Measurements from ENCODE around the gene STK33. TPM values are rescaled to one million over a fixed set of nuclear protein-coding genes. Genes with fewer than 3 reads are reported as not detected.
"Not testable (repeated sequence)": the region's sequence is repeated elsewhere in the genome, so short reads cannot be mapped to it uniquely, and the experiment has no call there.

The STK33 gene
- total RNA-seq, 1 experiment from 2014 or later, result 6.6 TPM

DNA sequence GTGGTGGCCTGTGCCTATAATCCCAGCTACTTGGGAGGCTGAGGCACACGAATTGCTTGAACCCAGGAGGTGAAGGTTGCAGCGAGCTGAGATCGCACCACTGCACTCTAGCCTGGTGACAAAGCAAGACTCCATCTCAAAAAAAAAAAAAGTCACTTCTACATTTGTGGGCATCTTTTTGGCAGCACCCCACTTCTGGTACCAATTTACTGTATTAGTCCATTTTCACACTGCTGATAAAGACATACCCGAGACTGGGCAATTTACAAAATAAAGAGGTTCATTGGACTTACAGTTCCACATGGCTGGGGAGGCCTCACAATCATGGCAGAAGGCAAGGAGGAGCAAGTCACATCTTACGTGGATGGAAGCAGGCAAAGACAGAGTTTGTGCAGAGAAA lies 126.2 kb downstream of the STK33 start:
- H3K4me3 ChIP-seq; H3K4me1 ChIP-seq; DNase-seq; H3K9me3 ChIP-seq (replicated peaks); H3K27me3 ChIP-seq; H3K27ac ChIP-seq; H3K36me3 ChIP-seq: not testable (repeated sequence)

DNA sequence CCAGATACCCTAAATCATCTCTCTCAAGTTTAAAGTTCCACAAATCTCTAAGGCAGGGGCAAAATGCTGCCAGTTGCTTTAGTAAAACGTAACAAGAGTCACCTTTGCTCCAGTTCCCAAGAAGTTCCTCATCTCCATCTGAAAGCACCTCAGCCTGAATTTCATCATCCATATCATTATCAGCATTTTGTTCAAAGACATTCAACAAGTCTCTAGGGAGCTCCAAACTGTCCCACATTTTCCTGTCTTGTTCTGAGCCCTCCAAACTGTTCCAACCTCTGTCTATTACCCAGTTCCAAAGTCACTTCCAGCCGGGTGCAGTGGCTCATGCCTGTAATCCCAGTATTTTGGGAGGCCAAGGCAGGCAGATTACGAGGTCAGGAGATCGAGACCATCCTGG lies 126.7 kb downstream of the STK33 start:
- not testable (repeated sequence) for H3K9me3 ChIP-seq (replicated peaks); H3K27ac ChIP-seq; H3K36me3 ChIP-seq; H3K4me3 ChIP-seq; H3K4me1 ChIP-seq; H3K27me3 ChIP-seq; DNase-seq

DNA sequence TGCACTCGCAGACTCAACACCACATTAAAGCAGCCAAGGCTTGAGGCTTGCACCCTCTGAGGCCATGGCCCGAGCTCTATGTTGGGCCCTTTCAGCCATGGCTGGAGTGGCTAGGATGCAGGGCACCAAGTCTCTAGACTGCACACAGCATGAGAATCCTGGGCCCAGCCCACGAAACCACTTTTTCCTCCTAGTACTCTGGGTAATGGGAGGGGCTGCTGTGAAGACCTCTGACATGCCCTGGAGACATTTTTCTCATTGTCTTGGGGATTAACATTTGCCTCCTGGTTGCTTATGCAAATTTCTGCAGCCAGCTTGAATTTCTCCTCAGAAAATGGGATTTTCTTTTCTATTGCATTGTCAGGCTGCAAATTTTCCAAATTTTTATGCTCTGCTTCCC lies 127.1 kb downstream of the STK33 start:
- H3K4me1 ChIP-seq; H3K36me3 ChIP-seq; H3K27me3 ChIP-seq; H3K4me3 ChIP-seq; H3K9me3 ChIP-seq (replicated peaks); DNase-seq; H3K27ac ChIP-seq: not testable (repeated sequence)

- DNase-seq, result peak; percentile 86 to 96
- H3K27me3 ChIP-seq, result no peaks in the 10 kb centered on the region
- peak overlapping the region; percentile 3; the same call in 1 of the 2 replicates for H3K4me3 ChIP-seq
- peaks cover 22% of the 10 kb centered on the region for H3K4me1 ChIP-seq
- H3K36me3 ChIP-seq, result no peaks in the 10 kb centered on the region
- peak overlapping the region; percentile 96 for H3K27ac ChIP-seq
- no peaks in the 10 kb centered on the region for H3K9me3 ChIP-seq (replicated peaks)
Measured at GRCh38 chr11:8459711-8460399, 134.2 kb downstream of the STK33 start.

- 0 out of 2 replicates have a peak, but pooled peaks cover 2% of the 10 kb centered on the region for H3K4me1 ChIP-seq
- H3K4me3 ChIP-seq, result no peak overlapping the region
- H3K9me3 ChIP-seq (replicated peaks), result no peaks in the 10 kb centered on the region
- H3K27ac ChIP-seq, result no peak overlapping the region
- H3K27me3 ChIP-seq, result no peaks in the 10 kb centered on the region
- H3K36me3 ChIP-seq, result no peaks in the 10 kb centered on the region
- no peak for DNase-seq
Measured at GRCh38 chr11:8442301-8442700, 151.7 kb downstream of the STK33 start.

GRCh38 chr11:8440649-8441048 lies 153.4 kb downstream of the STK33 start:
- Histone ChIP-seq H3K9me3 (replicated peaks) (no peaks in the 10 kb centered on the region), H3K36me3 (no peaks in the 10 kb centered on the region)

DNA sequence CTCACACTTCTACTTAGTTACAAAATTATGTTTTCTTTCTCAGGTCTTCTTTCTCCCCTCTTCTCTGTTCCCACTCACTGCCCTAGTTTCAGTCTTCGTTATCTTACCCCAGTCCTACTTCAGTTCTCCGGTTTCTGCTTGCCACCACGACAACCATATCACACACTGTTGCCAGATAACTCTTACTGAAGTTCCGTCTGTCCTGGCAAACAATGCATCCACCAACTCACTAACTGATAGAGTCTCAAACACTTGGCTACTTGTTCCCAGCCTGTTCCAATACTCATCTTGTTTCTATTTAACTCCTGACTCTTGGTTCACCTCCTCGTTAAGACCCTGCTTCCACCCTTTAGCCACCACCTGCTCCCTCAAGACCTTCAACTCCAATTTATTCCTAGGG lies 164.5 kb downstream of the STK33 start:
- no peaks in the 10 kb centered on the region for H3K4me1 ChIP-seq
- H3K9me3 ChIP-seq (replicated peaks), result no peaks in the 10 kb centered on the region
- H3K27ac ChIP-seq, result no peak overlapping the region
- no peaks in the 10 kb centered on the region for H3K36me3 ChIP-seq
- no peaks in the 10 kb centered on the region for H3K27me3 ChIP-seq
- no peak for DNase-seq
- no peak overlapping the region for H3K4me3 ChIP-seq

More at GRCh38 chr11:8440649-8441048, 153.4 kb downstream of the STK33 start:
- Histone ChIP-seq H3K4me3 (no peak overlapping the region), H3K27me3 (no peaks in the 10 kb centered on the region), H3K27ac (no peak overlapping the region), H3K4me1 (0 out of 2 replicates have a peak, but pooled peaks cover 2% of the 10 kb centered on the region)
- no peak for DNase-seq

DNA sequence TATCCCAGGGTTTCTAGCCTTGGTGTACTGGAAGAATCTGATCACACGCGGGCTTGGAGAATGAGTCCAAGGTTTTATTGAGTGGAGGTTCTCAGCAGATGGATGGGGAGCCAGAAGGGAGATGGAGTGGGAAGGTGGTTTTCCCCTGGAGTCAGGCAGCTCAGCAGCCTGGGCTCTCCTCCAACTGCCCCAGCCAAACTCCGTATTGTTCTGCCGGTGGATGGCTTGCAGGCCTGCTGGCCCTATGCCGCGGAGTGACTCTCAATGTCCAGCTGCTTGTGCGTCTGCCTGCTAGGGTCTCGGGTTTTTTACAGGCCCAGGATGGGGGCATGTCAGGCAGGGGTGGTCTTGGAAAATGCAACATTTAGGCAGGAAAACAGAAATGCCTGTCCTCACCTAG lies 168.0 kb downstream of the STK33 start:
- Histone ChIP-seq H3K27ac (no peak overlapping the region), H3K4me1 (no peaks in the 10 kb centered on the region), H3K9me3 (replicated peaks) (no peaks in the 10 kb centered on the region), H3K27me3 (no peaks in the 10 kb centered on the region), H3K4me3 (no peak overlapping the region), H3K36me3 (no peaks in the 10 kb centered on the region)
- no peak for DNase-seq

GRCh38 chr11:8415195-8415594 lies 178.8 kb downstream of the STK33 start:
- Histone ChIP-seq H3K4me1 (no peaks in the 10 kb centered on the region), H3K9me3 (replicated peaks) (no peaks in the 10 kb centered on the region), H3K36me3 (no peaks in the 10 kb centered on the region), H3K27me3 (no peaks in the 10 kb centered on the region), H3K4me3 (no peak overlapping the region), H3K27ac (no peak overlapping the region)
- no peak for DNase-seq

DNA sequence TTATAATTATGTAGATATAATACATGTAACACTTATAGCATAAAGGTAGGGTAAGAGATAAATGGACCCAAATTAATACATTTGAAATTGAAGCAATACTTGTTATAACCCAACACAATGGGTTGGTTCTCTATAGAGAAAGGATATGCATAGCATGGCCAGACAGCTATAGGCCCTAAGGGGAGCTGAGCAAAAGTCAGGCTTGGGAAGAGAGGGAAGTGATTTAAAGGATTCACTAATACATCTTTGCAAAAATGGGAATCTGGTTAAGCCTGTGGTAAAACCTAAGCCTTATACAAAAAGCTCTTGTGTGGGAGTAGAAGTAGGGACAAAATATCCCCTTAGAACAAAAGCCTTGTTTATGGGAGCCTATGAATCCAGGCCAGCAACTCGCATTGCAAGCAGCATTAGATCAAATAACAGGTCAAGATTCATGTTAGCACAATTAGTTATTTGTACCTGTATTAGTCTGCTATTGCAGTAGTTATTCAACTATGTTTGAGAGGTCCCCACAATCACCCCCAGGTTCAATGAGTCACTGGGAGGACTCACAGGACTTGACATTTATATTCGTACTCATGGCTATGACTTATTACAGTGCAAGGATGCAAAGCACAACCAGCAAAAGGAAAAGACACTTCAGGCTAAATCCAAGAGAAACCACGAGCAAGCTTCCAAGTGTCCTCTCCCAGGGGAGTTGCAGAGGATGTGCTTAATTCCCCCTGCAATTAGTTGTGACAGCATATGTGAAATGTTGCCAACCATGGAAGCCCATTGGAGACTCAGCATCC lies 185.7 kb downstream of the STK33 start:
- peak; percentile 31 to 77 for DNase-seq
- Histone ChIP-seq H3K4me3 (no peak overlapping the region), H3K9me3 (replicated peaks) (no peaks in the 10 kb centered on the region), H3K36me3 (no peaks in the 10 kb centered on the region), H3K4me1 (peaks cover 7% of the 10 kb centered on the region), H3K27ac (no peak overlapping the region), H3K27me3 (no peaks in the 10 kb centered on the region)

DNA sequence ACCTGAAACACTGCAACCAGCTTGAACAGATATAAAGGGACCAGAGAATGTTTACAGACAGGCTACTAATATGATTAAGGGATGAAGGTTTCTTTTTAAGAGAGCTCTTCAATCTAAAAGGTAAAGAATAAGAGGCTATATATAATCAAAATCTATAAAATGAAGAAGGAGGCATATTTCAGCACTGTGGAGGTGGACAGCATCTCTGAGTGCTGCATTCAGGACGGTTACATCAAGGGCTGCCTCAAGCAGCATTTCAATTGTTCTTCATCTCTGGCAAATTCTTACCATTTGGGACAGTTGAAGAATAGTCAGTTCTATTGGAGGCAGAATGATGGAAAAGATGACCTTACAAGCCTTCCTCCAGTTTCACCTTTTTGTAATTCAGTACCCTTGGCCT lies 190.7 kb downstream of the STK33 start:
- H3K9me3 ChIP-seq (replicated peaks), result no peaks in the 10 kb centered on the region
- H3K27ac ChIP-seq, result no peak overlapping the region
- H3K4me3 ChIP-seq, result no peak overlapping the region
- H3K4me1 ChIP-seq, result peaks cover under 1% of the 10 kb centered on the region; the same call in 1 of the 2 replicates
- DNase-seq, result peak in 1 of 2 experiments; percentile 52
- H3K27me3 ChIP-seq, result no peaks in the 10 kb centered on the region
- no peaks in the 10 kb centered on the region for H3K36me3 ChIP-seq

DNA sequence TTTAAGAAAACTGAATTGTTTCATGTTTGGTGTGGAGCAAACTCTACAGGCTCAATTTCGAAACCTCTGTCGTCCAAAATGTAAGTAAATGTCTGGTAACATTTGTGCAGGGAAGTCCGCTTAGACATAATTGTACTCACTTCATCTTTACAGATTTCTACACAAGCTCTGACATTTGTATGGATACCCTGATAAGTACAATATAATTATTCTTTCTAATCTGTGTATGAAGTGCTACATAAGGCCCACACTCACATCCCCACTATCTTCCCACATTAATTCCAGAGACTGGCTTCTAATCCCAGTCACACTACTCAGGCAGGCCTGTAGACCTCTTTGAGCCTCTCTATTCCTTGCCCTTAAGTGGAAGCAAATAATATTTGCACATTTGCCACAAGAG lies 201.1 kb downstream of the STK33 start:
- Histone ChIP-seq H3K9me3 (replicated peaks) (no peaks in the 10 kb centered on the region), H3K4me3 (no peak overlapping the region), H3K4me1 (peaks cover 17% of the 10 kb centered on the region)

GRCh38 chr11:8392166-8392565 lies 201.9 kb downstream of the STK33 start:
- DNase-seq, result no peak
- Histone ChIP-seq H3K9me3 (replicated peaks) (no peaks in the 10 kb centered on the region), H3K27ac (no peak overlapping the region), H3K36me3 (no peaks in the 10 kb centered on the region), H3K27me3 (no peaks in the 10 kb centered on the region), H3K4me3 (no peak overlapping the region), H3K4me1 (peaks cover 17% of the 10 kb centered on the region)

More for the DNA sequence above, 201.1 kb downstream of the STK33 start:
- no peaks in the 10 kb centered on the region for H3K36me3 ChIP-seq
- no peak overlapping the region for H3K27ac ChIP-seq
- DNase-seq, result no peak
- H3K27me3 ChIP-seq, result no peaks in the 10 kb centered on the region

GRCh38 chr11:8390851-8391612 lies 203.0 kb downstream of the STK33 start:
- H3K9me3 ChIP-seq (replicated peaks), result no peaks in the 10 kb centered on the region
- no peaks in the 10 kb centered on the region for H3K36me3 ChIP-seq
- peaks cover 22% of the 10 kb centered on the region for H3K4me1 ChIP-seq
- no peak for DNase-seq
- H3K4me3 ChIP-seq, result no peak overlapping the region
- no peak overlapping the region for H3K27ac ChIP-seq
- H3K27me3 ChIP-seq, result no peaks in the 10 kb centered on the region

Measured in SJCRH30 (cell line).